ENCODE measurements around the gene DRC1.
"Not testable (repeated sequence)": the region's sequence is repeated elsewhere in the genome, so short reads cannot be mapped to it uniquely, and the experiment has no call there.

DRC1 gene

DNA sequence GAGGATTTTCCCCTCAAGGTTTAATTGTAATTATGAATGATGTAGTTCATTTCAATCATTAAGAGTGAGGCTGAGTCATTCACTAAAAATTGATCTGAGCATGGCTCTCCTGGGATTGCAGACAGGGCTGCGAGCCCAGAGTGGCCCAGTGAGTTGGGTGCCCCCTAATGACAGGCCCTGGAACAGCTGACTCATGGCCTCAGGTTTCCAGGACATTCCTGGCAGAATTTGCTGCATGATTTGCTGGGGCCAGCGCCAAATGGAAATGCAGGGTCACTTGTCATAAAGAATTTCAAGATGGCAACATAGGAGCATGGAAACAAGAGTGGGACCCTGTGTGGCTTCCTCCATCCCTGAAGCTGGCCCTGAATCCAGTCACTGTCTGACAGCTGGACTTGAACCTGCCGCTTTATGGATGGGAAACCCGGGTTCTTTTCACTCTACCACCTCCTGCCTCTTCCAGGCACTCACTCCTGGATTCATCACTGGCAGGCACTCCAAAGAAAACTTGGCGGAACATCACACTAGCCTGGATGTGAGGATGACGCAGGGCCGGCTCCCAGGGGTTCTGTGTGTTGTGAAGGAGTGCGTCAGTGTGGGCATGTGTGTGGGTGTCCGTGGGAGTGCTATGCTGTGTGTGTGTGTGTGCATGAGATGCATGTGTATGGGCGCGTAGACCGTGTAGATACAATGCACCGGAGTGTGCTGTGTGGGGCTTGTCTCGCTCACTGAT lies 61.0 kb downstream of the DRC1 start:
- no peak for DNase-seq (ENCODE audit: low read depth in 2 of 3, low spot score in 2 of 3)

DNA sequence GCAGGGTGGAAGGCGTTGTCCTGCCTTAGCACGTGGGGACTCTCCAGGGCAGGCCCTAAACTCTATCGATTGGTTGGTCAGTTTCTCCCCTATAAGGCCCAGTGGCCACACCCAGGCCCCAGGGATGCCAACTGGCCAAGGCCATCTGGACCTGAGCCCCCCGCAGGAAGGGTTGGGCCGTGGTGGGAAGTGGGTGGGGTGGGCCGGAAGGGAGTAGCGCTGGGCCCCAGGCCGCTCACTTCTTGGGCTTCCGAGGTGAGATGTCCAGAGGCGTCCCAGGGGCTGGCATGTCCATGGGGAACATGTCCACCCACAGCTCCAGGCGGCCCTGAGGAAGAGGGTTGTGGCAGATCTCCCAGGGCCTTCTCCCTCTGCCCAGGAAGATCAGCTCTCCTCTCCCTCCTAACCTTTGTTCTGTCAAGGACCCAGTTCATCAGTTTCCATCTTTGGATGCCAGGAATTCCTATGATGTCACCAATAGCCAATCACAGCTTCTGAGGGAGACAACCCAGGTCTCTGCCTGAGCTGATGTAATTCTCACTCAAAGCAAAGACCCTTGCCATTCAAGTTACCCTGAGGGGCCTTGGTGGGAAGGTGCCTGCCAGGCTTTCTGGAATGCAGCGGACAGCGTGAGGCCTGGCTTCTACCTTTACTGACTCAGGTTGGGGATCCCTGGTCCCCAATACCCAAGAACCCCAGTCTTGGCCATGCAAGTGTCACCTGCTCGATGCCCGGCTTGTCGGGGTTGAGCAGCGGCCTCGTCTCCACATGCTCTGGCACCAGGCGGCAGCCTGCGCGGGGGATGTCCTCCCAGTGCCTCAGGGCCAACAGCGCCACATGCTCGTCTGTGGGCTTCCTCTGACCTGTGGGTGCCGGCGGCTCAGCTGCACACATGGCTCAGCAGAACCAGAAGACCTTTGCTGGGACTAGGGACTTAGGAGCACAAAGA lies 61.8 kb downstream of the DRC1 start:
- DNase-seq (ENCODE audit: low read depth in 2 of 3, low spot score in 2 of 3) = no peak

DNA sequence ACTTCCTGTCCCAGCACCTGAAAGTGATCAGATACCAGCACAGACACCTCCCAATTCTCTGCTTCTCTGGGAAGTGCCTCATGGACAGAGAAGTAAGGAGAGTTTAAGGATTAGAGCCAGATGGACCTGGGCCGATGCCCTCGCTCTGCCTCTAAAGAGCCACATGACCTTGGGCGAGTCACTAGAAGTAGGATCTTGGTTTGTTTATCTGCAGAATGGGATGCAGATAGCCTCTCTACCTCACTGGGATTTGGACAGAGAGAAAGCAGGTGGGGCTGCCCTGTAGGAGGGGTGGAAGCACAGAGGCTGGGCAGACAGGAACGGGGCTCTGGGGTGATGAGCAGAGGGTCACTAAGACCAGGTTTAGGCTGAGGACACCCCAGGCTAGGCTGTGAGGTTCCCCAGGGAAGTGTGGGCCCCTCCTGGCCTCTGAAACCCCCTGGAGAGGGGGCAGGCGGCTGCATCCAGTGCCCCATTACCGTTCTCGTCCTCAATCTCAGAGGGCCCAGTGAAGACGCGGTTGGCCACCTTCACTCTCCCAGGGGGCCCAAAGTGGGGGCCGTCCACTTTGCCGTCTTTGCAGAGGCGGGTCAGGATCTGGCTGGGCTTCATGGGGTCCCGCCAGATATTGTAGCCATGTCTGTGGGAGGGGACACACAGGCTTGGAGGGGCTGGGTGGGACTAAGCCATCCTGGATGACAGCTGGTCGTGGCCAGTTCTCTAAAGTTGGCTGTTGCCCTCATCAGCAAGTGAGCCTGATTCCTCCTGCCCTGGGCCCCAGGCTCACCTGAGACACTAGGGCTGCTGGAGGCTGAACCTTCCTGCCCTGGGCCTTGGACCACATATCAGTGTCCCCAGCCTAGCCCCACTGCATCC lies 62.9 kb downstream of the DRC1 start:
- DNase-seq (ENCODE audit: low read depth in 2 of 3, low spot score in 2 of 3) = no peak

DNA sequence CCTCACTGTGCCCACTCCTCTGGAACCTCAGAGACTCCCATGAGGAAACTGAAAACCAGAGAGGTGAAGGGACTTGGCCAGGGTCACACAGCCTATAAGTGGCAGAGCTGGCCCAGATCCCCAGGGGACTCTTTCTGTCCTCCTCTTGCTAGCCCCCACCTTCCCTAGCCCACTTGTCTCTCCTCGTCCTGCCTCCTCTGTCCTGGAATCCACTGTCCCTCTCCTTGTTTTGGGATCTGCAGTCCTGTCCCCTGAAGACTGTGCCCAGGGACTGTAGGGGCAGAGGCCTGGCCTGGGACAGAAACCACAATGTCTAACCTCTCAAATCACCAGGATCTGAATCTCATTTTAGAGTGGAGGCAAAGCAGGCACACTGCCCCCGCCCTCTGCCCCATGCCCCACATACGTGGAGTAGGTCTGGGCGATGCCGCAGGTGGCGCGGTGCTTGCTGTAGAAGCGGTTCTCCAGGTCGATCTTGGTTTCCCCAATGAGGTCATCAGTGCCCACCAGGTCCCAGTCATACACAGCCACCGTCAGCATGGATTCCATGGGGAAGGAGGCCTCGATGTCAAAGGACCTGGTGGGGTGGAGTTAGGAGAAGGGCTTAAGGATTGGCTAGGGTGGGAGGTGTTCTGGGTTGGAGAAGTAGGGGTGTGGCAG lies 63.7 kb downstream of the DRC1 start:
- DNase-seq (ENCODE audit: low read depth in 2 of 3, low spot score in 2 of 3) = no peak

DNA sequence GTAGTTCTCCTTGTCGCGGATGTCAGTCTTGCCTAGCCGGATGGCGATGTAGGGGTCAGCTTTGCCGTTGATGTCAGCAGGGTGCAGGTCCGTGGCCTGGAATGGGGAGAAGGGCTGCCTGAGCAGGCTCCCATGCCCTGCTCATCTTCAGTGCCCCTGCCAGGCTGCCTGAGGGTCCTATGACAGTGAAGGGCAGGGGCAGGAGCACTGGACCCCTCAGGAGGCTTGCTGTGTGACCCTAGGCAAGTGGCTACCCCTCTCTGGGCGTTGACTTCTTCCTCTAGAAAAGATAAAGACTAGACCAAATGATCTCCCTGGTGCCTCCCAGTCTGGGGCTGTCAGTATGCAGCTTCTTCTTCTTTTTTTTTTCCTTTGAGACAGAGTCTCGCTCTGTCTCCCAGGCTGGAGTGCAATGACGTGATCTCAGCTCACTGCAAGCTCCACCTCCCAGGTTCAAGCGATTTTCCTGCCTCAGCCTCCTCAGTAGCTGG lies 64.3 kb downstream of the DRC1 start:
- DNase-seq (ENCODE audit: low read depth in 2 of 3, low spot score in 2 of 3) = no peak

DNA sequence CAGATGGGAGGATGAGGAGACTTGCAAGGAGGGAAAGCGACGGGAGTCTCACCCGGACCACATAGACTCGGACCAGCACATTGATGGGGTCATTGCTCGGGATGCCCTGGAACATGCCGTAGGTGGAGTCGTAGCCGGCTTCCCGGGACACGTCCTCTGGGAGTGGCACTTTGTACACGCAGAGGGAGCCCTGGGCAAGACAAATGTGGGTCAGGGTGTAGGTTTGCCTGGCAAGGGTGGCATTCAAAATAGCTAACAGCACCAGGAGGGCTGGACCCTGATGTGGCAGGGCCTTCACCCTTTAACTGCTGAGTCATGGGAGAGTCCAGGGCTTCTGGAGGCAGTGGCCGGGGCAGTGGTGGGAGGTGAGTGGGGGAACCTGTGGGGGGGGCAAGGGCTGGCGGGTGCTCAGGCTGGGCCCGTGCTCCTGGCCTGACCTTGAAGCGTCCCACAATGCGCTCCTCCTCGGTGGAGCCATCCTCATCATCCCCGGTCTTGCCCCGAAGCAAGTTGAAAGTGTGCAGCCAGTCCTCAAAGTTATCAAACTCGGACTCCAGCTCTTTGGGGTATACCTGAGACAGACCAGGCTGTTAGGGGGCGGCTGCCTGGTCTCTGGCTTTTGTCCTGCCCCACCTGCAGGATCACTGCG lies 65.1 kb downstream of the DRC1 start:
- DNase-seq (ENCODE audit: low read depth in 2 of 3, low spot score in 2 of 3) = no peak

DNA sequence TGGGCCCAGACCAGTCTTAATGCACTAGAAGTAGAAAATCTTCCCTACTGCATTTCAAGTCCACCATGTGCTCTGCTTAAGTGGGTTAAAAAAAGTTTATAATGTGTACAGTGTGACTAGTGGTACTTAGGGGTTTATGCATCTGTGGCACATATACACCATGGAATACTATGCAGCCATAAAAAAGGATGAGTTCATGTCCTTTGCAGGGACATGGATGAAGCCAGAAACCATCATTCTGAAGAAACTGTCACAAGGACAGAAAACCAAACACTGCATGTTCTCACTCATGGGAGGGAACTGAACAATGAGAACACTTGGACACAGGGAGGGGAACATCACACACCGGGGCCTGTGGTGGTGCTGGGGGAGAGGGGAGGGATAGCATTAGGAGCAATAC lies 66.8 kb downstream of the DRC1 start:
- DNase-seq (ENCODE audit: low read depth in 2 of 3, low spot score in 2 of 3) = not testable (repeated sequence)

DNA sequence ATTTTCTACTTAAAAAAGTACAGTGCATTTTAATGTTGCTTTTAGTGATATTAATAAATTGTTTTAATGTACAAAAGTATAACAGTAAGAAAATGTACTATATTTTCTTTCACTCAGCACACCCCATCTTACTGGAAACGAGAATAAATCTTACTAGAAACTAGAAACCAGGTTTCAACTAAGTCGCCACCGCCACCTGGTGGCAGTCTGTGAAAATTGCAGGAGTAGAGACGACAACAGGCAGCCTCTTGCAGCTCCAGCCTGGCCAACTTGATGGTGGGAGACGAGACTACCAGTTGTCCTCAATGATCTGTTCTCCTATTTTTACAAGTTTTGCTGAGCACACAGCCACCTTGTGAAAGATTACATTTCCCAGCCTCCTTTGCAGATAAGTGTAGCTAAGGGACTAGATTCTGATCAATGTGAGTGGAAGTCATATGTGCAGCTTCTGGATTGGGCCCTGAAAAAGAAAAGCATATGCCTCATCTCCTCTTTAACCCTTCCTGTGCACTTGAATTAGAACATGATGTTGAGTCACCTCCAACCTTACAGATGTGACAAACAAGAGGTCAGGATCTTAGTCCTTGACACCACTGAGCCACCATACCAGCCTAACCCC lies 67.5 kb downstream of the DRC1 start:
- peak; percentile 38 to 56 (median 42) for DNase-seq (ENCODE audit: low read depth in 2 of 3, low spot score in 2 of 3)

DNA sequence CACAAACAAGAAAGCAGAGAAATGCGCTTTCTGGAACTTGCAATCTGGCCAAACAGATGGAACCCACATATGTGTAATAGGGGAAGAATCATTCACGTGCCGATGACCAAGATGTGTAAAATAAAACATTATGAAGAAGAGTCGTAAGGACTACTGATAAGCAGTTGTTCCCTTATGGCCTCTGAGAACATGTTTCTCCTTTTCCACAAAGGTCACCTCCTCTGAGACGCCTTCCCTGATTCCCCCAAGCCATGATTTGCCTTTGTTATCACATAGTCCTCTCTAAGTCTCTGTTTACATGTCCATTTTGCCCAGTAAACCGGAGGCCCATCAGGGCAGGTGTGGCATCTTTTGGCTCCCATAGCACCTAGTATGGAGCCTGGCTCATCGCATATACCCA lies 68.2 kb downstream of the DRC1 start:
- DNase-seq (ENCODE audit: low read depth in 2 of 3, low spot score in 2 of 3) = no peak

DNA sequence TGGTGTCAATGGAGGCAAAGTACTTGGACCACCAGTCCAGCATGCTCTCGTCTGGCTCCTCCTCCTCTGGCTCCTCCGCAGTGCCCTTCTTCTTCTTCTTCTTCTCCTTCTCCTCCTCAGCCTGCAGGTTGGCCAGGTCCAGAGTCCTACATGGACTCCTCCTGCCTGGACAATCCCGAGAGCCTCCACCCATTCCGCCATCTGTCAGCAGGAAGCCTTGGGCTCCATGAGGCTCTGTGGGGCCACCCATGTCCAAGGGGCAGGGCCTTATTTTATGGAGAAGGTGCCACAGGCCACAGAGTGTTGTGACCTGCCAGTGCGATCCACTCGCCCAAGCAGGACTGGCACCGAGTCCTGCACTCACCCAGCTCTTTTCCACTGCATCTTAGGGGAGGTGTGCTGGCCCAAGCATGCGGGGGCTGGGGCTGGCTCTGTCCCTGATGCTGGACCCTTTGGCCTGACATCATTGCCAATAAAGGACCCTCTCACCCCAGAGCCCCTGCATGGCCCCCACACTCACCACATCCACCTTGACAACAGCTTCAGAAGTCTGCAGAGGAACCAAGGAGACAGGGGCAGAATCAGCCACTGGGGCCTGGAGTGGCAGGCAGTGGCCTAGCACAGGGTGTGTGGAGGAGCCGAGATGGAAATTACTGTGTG lies 69.0 kb downstream of the DRC1 start:
- DNase-seq (ENCODE audit: low read depth in 2 of 3, low spot score in 2 of 3) = no peak

DNA sequence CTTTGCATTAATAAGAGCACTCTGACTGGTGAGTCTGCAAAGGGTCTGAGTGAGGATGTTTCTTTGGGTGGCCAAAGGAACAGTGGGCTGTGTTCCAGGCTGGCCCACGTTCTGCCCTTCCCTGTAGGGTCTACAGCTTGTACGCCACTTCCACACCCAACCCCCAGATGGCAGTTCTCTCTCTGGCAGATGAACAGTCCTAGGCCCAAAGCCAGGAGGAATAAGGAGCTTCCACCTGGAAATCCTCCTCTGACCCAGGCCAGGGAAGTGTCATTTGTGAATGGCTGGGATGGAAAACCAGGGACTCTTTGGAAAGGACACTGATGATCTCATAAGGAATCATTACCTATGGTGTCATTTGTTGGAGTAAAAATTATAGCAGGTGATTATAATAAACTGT lies 69.6 kb downstream of the DRC1 start:
- no peak for DNase-seq (ENCODE audit: low read depth in 2 of 3, low spot score in 2 of 3)

DNA sequence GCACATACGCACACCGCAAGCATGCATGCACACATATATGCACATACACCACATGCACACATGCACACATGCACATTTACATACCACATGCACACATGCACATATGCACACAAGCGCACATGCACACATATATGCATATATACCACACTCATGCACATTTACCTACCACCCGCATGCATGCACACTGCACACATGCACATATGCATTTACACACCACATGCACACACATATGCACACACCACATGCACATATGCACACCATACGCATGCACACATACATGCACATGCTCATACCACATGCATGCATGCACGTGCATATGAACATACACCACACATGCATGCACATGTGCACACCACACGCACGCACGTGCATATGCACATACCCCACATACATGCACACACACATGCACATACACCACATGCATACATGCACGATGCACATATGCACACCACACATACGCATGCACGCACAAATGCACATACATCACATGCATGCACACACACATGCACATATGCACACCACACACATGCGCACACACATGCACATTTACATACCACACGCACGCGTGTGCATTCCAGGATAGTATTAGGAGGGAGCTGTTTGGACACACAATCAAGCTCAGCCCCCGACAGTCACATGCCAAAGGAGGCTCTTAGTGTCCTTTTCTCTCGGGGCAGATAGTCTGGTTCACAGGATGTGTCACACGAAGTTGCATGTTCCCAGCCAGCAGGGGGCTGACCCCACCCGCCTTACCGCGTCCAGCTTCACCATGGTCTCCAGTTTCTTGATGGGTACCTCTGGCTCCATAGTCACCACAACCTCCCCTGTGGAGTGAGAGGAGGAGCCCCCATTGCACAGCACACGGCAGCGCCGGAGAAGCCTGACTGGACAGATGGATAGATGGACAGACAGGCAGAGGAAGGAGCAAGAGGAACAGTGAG lies 70.3 kb downstream of the DRC1 start:
- DNase-seq (ENCODE audit: low read depth in 2 of 3, low spot score in 2 of 3) = no peak

DNA sequence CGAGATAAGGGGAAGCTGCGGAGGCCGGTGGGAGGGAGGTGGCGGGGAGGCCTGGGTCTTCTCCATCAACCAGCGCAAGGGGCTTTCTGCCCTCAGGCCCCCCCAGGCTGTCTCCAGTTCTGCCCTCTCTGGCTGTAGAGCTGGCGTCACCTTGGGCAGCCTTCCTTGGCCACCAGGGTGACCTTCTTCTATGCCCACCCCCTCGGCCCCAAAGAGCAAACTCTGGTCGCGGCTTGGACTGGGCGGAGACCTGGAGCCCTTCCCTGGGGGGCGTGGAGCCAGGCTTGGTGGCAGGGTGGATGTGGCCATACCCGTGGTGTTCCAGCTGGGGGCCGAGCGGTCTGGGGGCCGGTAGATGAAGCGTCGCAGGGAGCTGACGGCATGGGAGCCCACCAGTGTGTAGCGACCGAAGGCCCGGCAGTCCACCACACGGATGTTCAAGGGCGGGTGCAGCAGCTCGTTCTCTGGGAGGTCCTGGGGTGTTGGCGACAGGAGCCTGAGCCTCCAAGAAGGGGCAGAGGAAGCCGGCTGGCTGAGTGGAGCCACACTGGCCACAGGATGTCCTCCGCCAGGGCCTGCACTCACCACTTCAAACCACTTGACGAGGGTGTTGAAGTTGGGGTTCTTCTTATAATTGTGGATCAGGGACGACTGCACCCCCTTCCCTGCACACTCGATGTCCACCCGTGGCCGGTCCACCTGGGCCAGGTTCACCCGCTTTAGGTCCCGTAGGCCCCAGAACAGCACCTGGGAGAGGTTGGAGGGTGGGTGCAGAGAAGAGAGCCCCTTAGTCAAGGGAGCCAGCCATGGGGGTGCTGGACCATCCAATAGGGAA lies 71.3 kb downstream of the DRC1 start:
- no peak for DNase-seq (ENCODE audit: low read depth in 2 of 3, low spot score in 2 of 3)

DNA sequence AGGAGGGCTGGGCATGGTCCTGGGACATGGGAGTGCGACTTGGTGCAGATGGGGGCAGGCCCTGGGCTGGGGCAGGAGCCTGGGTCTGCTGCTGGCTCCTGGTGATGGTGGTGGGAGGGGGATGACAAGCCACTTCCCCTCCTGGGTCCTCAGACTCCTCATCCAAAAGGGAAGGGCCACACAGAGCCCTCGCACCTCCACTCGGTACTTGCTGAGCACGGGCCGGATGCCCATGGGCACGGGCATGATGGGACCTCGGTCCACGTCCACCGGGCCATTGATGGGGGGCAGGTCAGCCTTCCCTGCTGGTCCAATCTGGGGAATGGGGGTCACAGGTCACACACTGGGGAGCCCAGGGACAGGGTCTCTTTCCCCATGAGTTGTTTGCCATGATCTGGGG lies 72.1 kb downstream of the DRC1 start:
- no peak for DNase-seq (ENCODE audit: low read depth in 2 of 3, low spot score in 2 of 3)

DNA sequence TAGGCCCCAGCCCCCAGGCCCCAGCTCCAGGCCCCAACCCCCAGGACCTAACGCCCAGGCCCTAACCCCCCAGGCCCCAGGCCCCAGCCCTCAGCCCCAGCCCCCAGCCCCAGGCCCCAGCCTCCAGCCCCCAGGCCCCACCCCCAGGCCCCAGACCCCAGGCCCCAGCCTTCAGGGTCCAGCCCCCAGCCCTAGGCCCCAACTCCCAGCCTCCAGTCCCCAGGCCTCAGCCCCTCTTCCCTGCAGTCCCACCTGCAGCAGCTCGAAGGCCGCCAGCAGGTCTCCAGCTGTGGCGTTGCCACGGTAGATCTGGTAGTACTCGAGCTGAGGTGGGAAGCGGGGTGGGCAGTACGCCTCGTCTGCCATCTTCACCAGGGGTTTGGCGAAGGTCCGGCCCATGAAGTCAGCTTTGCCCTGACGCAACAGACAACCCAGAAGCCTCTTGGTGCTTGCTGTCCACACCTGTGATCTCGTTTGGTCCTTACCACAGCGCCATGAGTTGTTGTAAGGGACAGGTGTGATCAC lies 72.6 kb downstream of the DRC1 start:
- DNase-seq (ENCODE audit: low read depth in 2 of 3, low spot score in 2 of 3) = no peak

DNA sequence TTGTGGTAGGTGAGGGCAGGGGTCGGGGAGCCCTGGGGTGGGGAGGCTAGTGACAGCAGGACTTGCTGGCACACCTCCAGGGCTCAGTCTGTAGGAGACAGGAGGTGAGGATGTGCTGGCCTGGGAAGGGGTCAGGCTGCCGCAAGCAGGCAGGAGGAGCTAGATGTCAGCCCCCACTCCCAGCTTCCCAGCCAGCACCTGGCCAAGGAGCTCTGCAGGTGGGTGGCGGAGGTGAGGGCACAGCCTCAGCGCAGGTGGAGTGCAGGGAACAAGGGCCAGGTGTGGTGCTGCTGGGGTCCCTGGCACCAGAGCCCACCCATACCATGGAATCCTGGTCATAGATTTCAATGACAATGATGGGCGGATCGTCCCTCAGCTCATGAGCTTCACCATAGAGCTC lies 73.3 kb downstream of the DRC1 start:
- DNase-seq (ENCODE audit: low read depth in 2 of 3, low spot score in 2 of 3) = no peak
